ENCODE measurements around the gene ZNF837. TPM values are rescaled to one million over a fixed set of nuclear protein-coding genes. Genes with fewer than 3 reads are reported as not detected.

Gene ZNF837
- polyA plus RNA-seq, 1 donor (not counting 4 experiments of a cell fraction or from before 2014, with no cell fraction given): 0.29 TPM

GRCh38 chr19:58382997-58383603, 2.3 kb upstream of the ZNF837 start:
- Histone ChIP-seq H3K4me1 (ENCODE audit: control insufficient read depth, extremely low read depth, insufficient read depth, low read length) (peaks cover 30% of the 10 kb centered on the region), H2AFZ (ENCODE audit: control insufficient read depth, low read length) (no peak overlapping the region), H3K4me3 (ENCODE audit: control insufficient read depth in 2 of 3, extremely low read depth in 1 of 3, insufficient read depth in 2 of 3, low read depth in 1 of 3, low read length in 3 of 3) (no peak overlapping the region), H3K9ac (ENCODE audit: control insufficient read depth, extremely low read depth, insufficient read depth, low read length) (no peak overlapping the region), H4K20me1 (ENCODE audit: control insufficient read depth, extremely low read depth, insufficient read depth, low read length) (peaks cover under 1% of the 10 kb centered on the region), H3K9me3 (ENCODE audit: control insufficient read depth, low read depth, low read length) (no peaks in the 10 kb centered on the region), H3K27ac (ENCODE audit: control insufficient read depth, insufficient read depth, low read length) (no peak overlapping the region), H3K4me2 (ENCODE audit: control insufficient read depth, extremely low read depth, insufficient read depth, low read depth, low read length) (no peak overlapping the region), H3K36me3 (ENCODE audit: control insufficient read depth in 2 of 2, extremely low read depth in 1 of 2, insufficient read depth in 2 of 2, low read length in 2 of 2) (peaks cover 0 to 6% of the 10 kb centered on the region in 2 experiments), H3K9me1 (ENCODE audit: control insufficient read depth, extremely low read depth, insufficient read depth, low read length) (no peaks in the 10 kb centered on the region), H3K79me2 (ENCODE audit: control insufficient read depth, insufficient read depth, low read length) (peaks cover 35% of the 10 kb centered on the region), H3K27me3 (ENCODE audit: control insufficient read depth, extremely low read depth, insufficient read depth, low read length) (no peaks in the 10 kb centered on the region)
- TF ChIP-seq EZH2 (IDR thresholded peaks at IDR 0.05; ENCODE audit: low read length): no peak
- TF ChIP-seq, protein P1, sequence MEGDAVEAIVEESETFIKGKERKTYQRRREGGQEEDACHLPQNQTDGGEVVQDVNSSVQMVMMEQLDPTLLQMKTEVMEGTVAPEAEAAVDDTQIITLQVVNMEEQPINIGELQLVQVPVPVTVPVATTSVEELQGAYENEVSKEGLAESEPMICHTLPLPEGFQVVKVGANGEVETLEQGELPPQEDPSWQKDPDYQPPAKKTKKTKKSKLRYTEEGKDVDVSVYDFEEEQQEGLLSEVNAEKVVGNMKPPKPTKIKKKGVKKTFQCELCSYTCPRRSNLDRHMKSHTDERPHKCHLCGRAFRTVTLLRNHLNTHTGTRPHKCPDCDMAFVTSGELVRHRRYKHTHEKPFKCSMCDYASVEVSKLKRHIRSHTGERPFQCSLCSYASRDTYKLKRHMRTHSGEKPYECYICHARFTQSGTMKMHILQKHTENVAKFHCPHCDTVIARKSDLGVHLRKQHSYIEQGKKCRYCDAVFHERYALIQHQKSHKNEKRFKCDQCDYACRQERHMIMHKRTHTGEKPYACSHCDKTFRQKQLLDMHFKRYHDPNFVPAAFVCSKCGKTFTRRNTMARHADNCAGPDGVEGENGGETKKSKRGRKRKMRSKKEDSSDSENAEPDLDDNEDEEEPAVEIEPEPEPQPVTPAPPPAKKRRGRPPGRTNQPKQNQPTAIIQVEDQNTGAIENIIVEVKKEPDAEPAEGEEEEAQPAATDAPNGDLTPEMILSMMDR (optimal IDR thresholded peaks at IDR 0.05 in 1 of 3, IDR thresholded peaks at IDR 0.05 in 1 of 3, conservative IDR thresholded peaks at IDR 0.05 in 1 of 3; ENCODE audit: extremely low read depth in 1 of 3, insufficient read depth in 2 of 3, low read length in 3 of 3): no peak
- DNase-seq (ENCODE audit: low read depth, low spot score): no peak
- dilution Hi-C loops (cut with MboI; ENCODE audit: extremely low pct_ligation_motif_present, low sequenced_read_pairs): no loop called here
- FAIRE-seq: no peak

DNA sequence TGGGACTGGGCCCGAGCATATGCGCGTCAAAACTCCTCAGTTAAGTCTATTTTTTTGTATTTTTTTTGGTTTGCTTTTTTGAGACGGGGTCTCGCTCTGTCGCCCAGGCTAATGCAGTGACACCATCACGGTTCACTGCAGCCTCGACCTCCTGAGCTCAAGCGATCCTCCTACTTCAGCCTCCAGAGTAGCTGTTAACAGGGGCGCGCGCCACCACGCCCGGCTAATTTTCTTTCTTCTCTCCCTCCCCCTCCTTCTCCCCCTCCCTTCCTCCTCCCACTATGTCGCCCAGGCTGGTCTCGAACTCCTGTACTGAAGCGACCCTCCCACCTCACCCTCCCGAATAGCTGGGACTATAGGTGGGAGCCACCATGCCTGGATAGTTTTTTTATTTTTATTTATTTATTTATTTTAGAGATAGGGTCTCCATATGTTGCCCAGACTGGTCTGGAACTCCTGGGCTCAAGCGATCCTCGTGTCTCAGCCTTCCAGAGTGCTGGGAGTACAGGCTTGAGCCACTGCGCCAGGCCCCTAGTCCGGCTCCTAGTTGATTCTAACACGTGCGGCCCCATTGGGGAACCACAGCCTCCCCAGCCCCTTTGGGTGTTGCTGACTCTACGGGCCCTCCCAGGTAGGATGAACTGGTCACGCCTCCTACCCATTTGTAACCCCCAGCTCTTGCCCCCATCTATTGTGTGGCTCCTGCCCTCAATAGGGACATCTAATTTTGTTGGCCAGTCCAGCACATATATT, 806 bp upstream of the ZNF837 start:
- Histone ChIP-seq H3K4me1 (ENCODE audit: control insufficient read depth, extremely low read depth, insufficient read depth, low read length) (peaks cover 26% of the 10 kb centered on the region), H4K20me1 (ENCODE audit: control insufficient read depth, extremely low read depth, insufficient read depth, low read length) (no peaks in the 10 kb centered on the region), H3K36me3 (ENCODE audit: control insufficient read depth in 2 of 2, extremely low read depth in 1 of 2, insufficient read depth in 2 of 2, low read length in 2 of 2) (no peaks in the 10 kb centered on the region), H3K27me3 (ENCODE audit: control insufficient read depth, extremely low read depth, insufficient read depth, low read length) (no peaks in the 10 kb centered on the region), H2AFZ (ENCODE audit: control insufficient read depth, low read length) (peak overlapping the region; percentile 23), H3K79me2 (ENCODE audit: control insufficient read depth, insufficient read depth, low read length) (peaks cover 24% of the 10 kb centered on the region), H3K4me2 (ENCODE audit: control insufficient read depth, extremely low read depth, insufficient read depth, low read depth, low read length) (peak overlapping the region; percentile 85), H3K9me3 (ENCODE audit: control insufficient read depth, low read depth, low read length) (no peaks in the 10 kb centered on the region), H3K9me1 (ENCODE audit: control insufficient read depth, extremely low read depth, insufficient read depth, low read length) (no peaks in the 10 kb centered on the region), H3K4me3 (ENCODE audit: control insufficient read depth in 2 of 3, extremely low read depth in 1 of 3, insufficient read depth in 2 of 3, low read depth in 1 of 3, low read length in 3 of 3) (peak overlapping the region; percentile 72 to 84 (median 79)), H3K9ac (ENCODE audit: control insufficient read depth, extremely low read depth, insufficient read depth, low read length) (peak overlapping the region; percentile 91), H3K27ac (ENCODE audit: control insufficient read depth, insufficient read depth, low read length) (peak overlapping the region; percentile 93)
- dilution Hi-C loops (cut with MboI; ENCODE audit: extremely low pct_ligation_motif_present, low sequenced_read_pairs): no loop called here
- no peak for DNase-seq (ENCODE audit: low read depth, low spot score)
- FAIRE-seq: no peak
- TF ChIP-seq EZH2 (IDR thresholded peaks at IDR 0.05; ENCODE audit: low read length): no peak
- TF ChIP-seq, protein P1 (optimal IDR thresholded peaks at IDR 0.05 in 1 of 3, IDR thresholded peaks at IDR 0.05 in 1 of 3, conservative IDR thresholded peaks at IDR 0.05 in 1 of 3; ENCODE audit: extremely low read depth in 1 of 3, insufficient read depth in 2 of 3, low read length in 3 of 3): no peak
